Measurements from ENCODE around the gene LCE2B. TPM values are rescaled to one million over a fixed set of nuclear protein-coding genes. Genes with fewer than 3 reads are reported as not detected.
"Not testable (repeated sequence)": the region's sequence is repeated elsewhere in the genome, so short reads cannot be mapped to it uniquely, and the experiment has no call there.

Gene LCE2B
- total RNA-seq (2021) (not detected in 2 replicates), Bru-seq, nascent RNA (not detected), BruChase-seq, experiment 1, labeled RNA remaining after a 2-hour chase (not detected), BruChase-seq, experiment 2, labeled RNA remaining after a 6-hour chase (not detected)
- long read RNA-seq: 0 reads

- H3K4me1 ChIP-seq (replicated peaks; ENCODE audit: insufficient read depth); H2AFZ ChIP-seq; H3F3A ChIP-seq (ENCODE audit: insufficient read depth, low read depth); DNase-seq; CTCF ChIA-PET; H3K4me2 ChIP-seq; H4K20me1 ChIP-seq (ENCODE audit: insufficient read depth); POLR2A ChIA-PET (ENCODE audit: unreplicated experiment); H3K36me3 ChIP-seq (ENCODE audit: low read depth); H3K9me2 ChIP-seq (ENCODE audit: insufficient read depth); BruUV-seq (replicated peaks); H3K27ac ChIP-seq; intact Hi-C loops (cut with micrococcal nuclease; ENCODE audit: unreplicated experiment); H3K9me3 ChIP-seq (ENCODE audit: insufficient read depth, low read depth); H3K4me3 ChIP-seq; H3K79me2 ChIP-seq (ENCODE audit: low read depth): not testable (repeated sequence)
- peaks cover 46% of the 10 kb centered on the region for H3K27me3 ChIP-seq (ENCODE audit: insufficient read depth, low read depth)
Observed at GRCh38 chr1:152685823-152686222, at the start of gene LCE2B. LCE2B (plus strand) TSS chr1:152686123; CDS start chr1:152686844, 721 bp downstream.

GRCh38 chr1:152640351-152640750 lies 45.6 kb upstream of the LCE2B start:
- Histone ChIP-seq H3K9me2 (ENCODE audit: insufficient read depth) (no peaks in the 10 kb centered on the region), H3K27me3 (ENCODE audit: insufficient read depth, low read depth) (peaks cover 21% of the 10 kb centered on the region), H3K4me2 (no peak overlapping the region), H3K79me2 (ENCODE audit: low read depth) (no peaks in the 10 kb centered on the region), H3K27ac (no peak overlapping the region), H3K4me3 (no peak overlapping the region), H2AFZ (no peak overlapping the region), H3K9me3 (ENCODE audit: insufficient read depth, low read depth) (no peaks in the 10 kb centered on the region), H3K36me3 (ENCODE audit: low read depth) (no peaks in the 10 kb centered on the region), H4K20me1 (ENCODE audit: insufficient read depth) (no peaks in the 10 kb centered on the region), H3F3A (ENCODE audit: insufficient read depth, low read depth) (no peaks in the 10 kb centered on the region), H3K4me1 (replicated peaks; ENCODE audit: insufficient read depth) (no peaks in the 10 kb centered on the region)
- TF ChIP-seq CTCF (conservative IDR thresholded peaks at IDR 0.05) (no peak), EZH2 (IDR thresholded peaks at IDR 0.05; ENCODE audit: low read depth) (no peak)
- BruUV-seq (replicated peaks): no TSS peak
- POLR2A ChIA-PET (ENCODE audit: unreplicated experiment): no interaction called here
- intact Hi-C loops (cut with micrococcal nuclease; ENCODE audit: unreplicated experiment): no loop called here
- no peak for DNase-seq
- CTCF ChIA-PET: no interaction called here

- peaks cover 22% of the 10 kb centered on the region for H3K27me3 ChIP-seq (ENCODE audit: insufficient read depth, low read depth)
- H3K79me2 ChIP-seq (ENCODE audit: low read depth): no peaks in the 10 kb centered on the region
- POLR2A ChIA-PET (ENCODE audit: unreplicated experiment): no interaction called here
- H2AFZ ChIP-seq: no peak overlapping the region
- no peaks in the 10 kb centered on the region for H3K9me2 ChIP-seq (ENCODE audit: insufficient read depth)
- no peak overlapping the region for H3K4me2 ChIP-seq
- H3K36me3 ChIP-seq (ENCODE audit: low read depth): no peaks in the 10 kb centered on the region
- H3K4me1 ChIP-seq (replicated peaks; ENCODE audit: insufficient read depth): no peaks in the 10 kb centered on the region
- no peak overlapping the region for H3K27ac ChIP-seq
- CTCF ChIA-PET: interaction anchor here (0.7 kb wide), 1 partner anchor 1269 kb away, joined by 17 read pairs; no protein-coding TSS in a partner anchor
- intact Hi-C loops (cut with micrococcal nuclease; ENCODE audit: unreplicated experiment): no loop called here
- DNase-seq: no peak
- no peaks in the 10 kb centered on the region for H3F3A ChIP-seq (ENCODE audit: insufficient read depth, low read depth)
- no peaks in the 10 kb centered on the region for H3K9me3 ChIP-seq (ENCODE audit: insufficient read depth, low read depth)
- no peaks in the 10 kb centered on the region for H4K20me1 ChIP-seq (ENCODE audit: insufficient read depth)
- no peak for TF ChIP-seq CTCF (conservative IDR thresholded peaks at IDR 0.05)
- no peak for TF ChIP-seq EZH2 (IDR thresholded peaks at IDR 0.05; ENCODE audit: low read depth)
- BruUV-seq (replicated peaks): no TSS peak
- H3K4me3 ChIP-seq: no peak overlapping the region
Observed at GRCh38 chr1:152643945-152644344, 42.0 kb upstream of the LCE2B start.

GRCh38 chr1:152645146-152645545 lies 40.8 kb upstream of the LCE2B start:
- Histone ChIP-seq H3K4me2 (no peak overlapping the region), H3K36me3 (ENCODE audit: low read depth) (no peaks in the 10 kb centered on the region), H3K4me3 (no peak overlapping the region), H4K20me1 (ENCODE audit: insufficient read depth) (no peaks in the 10 kb centered on the region), H3K79me2 (ENCODE audit: low read depth) (no peaks in the 10 kb centered on the region), H3K27me3 (ENCODE audit: insufficient read depth, low read depth) (peaks cover 22% of the 10 kb centered on the region), H3K27ac (no peak overlapping the region), H3K9me2 (ENCODE audit: insufficient read depth) (no peaks in the 10 kb centered on the region), H3K4me1 (replicated peaks; ENCODE audit: insufficient read depth) (no peaks in the 10 kb centered on the region), H3F3A (ENCODE audit: insufficient read depth, low read depth) (no peaks in the 10 kb centered on the region), H3K9me3 (ENCODE audit: insufficient read depth, low read depth) (no peaks in the 10 kb centered on the region), H2AFZ (no peak overlapping the region)
- no TSS peak for BruUV-seq (replicated peaks)
- DNase-seq: no peak
- POLR2A ChIA-PET (ENCODE audit: unreplicated experiment): no interaction called here
- CTCF ChIA-PET: no interaction called here
- intact Hi-C loops (cut with micrococcal nuclease; ENCODE audit: unreplicated experiment): no loop called here
- TF ChIP-seq CTCF (conservative IDR thresholded peaks at IDR 0.05) (no peak), EZH2 (IDR thresholded peaks at IDR 0.05; ENCODE audit: low read depth) (no peak)

All from PC-9 (cell line).